GM12878 (cell line): Measurements from ENCODE around the gene CTSA. TPM values are rescaled to one million over a fixed set of nuclear protein-coding genes. Genes with fewer than 3 reads are reported as not detected.

Experiments used
- ATAC-seq: fragments of 200-7000 bp; cut with Tn5 transposase; 3 replicates; pipeline ENCODE4 v1.9.1; 2020; ENCODE audit warnings: mild to moderate bottlenecking, moderate library complexity
- BruUV-seq: library from RNA; stranded (reverse); fragments of 400-500 nt; replicated peaks from 2 replicates; lab custom pipeline; 2021; lab: Mats Ljungman, UMichigan
- CTCF ChIA-PET: fragments of 300-600 bp; sonication (Branson Sonifier 250); formaldehyde crosslinking; extraction: SDS; loops from one replicate; lab custom pipeline; 2021; ENCODE audit warnings: inconsistent platforms; lab: Yijun Ruan, JAX
- POLR2A ChIA-PET: fragments of 350-600 bp; formaldehyde crosslinking; extraction: SDS; loops from one replicate; lab custom pipeline; 2021; ENCODE audit warnings: inconsistent platforms; lab: Charles Lee
- RAD21 ChIA-PET: fragments of 300-600 bp; sonication (Branson Sonifier 250); formaldehyde crosslinking; loops from one replicate; lab custom pipeline; 2023; ENCODE audit warnings: antibody characterized with exemption; ENCODE audit not compliant: unreplicated experiment; lab: Charles Lee
- SMC1A ChIA-PET: fragments of 300-600 bp; sonication (Branson Sonifier 250); formaldehyde crosslinking; loops from one replicate; lab custom pipeline; 2023; ENCODE audit not compliant: unreplicated experiment, uncharacterized antibody; lab: Charles Lee
- DNase-seq: peaks from one replicate; pipeline ENCODE4 v3.0.0-alpha.2; 2011; ENCODE audit warnings: low read depth, low spot score
- FAIRE-seq: peaks from 3 replicates; lab custom pipeline; 2011; peaks lifted over from hg19 to GRCh38; lab: Jason Lieb, UNC
- H2AFZ ChIP-seq: 2 replicates; pipeline ENCODE4 v1.6.0; 2011; ENCODE audit warnings: low read depth, low read length, control low read depth; ENCODE audit not compliant: control insufficient read depth
- H3K27ac ChIP-seq: 2 replicates; pipeline ENCODE4 v1.5.1; 2011; ENCODE audit warnings: control low read depth; ENCODE audit not compliant: control insufficient read depth, insufficient read depth
- H3K27me3 ChIP-seq, 2 experiments: replicated peaks in 1 of 2; 2 replicates each; pipeline versions ENCODE4 v1.6.0 to v1.6.1; 2011; ENCODE audit warnings: low read length in 1 of 2; ENCODE audit not compliant: control insufficient read depth in 2 of 2, insufficient read depth in 2 of 2
- H3K36me3 ChIP-seq, 2 experiments: 2 replicates each; pipeline ENCODE4 v1.5.1; 2011; ENCODE audit warnings: low read length in 1 of 2; ENCODE audit not compliant: control insufficient read depth in 2 of 2, insufficient read depth in 2 of 2
- H3K4me1 ChIP-seq: 2 replicates; pipeline ENCODE4 v1.6.1; 2011; ENCODE audit warnings: mild to moderate bottlenecking, low read length, moderate library complexity, mixed read lengths; ENCODE audit not compliant: control insufficient read depth, insufficient read depth
- H3K4me2 ChIP-seq: 2 replicates; pipeline ENCODE4 v1.6.0; 2011; ENCODE audit warnings: control low read depth; ENCODE audit not compliant: control insufficient read depth, insufficient read depth
- H3K4me3 ChIP-seq: fragments of 200-600 bp; sonication (generic); 2 replicates; pipeline ENCODE4 v1.5.1; 2016
- H3K79me2 ChIP-seq: 2 replicates; pipeline ENCODE4 v1.6.0; 2011; ENCODE audit warnings: low read length; ENCODE audit not compliant: control insufficient read depth, insufficient read depth
- H3K9ac ChIP-seq: 2 replicates; pipeline ENCODE4 v1.8.0; 2011; ENCODE audit warnings: low read length, control low read depth, mixed read lengths; ENCODE audit not compliant: control insufficient read depth, insufficient read depth
- H3K9me3 ChIP-seq: replicated peaks from 3 replicates; pipeline ENCODE4 v1.5.1; 2011; ENCODE audit warnings: mild to moderate bottlenecking, low read length; ENCODE audit not compliant: control insufficient read depth, insufficient read depth
- H4K20me1 ChIP-seq: 2 replicates; pipeline ENCODE4 v1.6.0; 2011; ENCODE audit not compliant: control insufficient read depth, insufficient read depth
- CBFB ChIP-seq: IDR thresholded peaks from 2 replicates; pipeline ENCODE4 v1.6.1; 2016; ENCODE audit warnings: antibody characterized with exemption, low read depth
- CHD1 ChIP-seq: IDR thresholded peaks from 2 replicates; pipeline ENCODE4 v1.6.1; 2012; ENCODE audit warnings: low read depth, low read length, improper control_type of control experiment
- FOXK2 ChIP-seq: fragments of 450-650 bp; IDR thresholded peaks from 2 replicates; pipeline ENCODE4 v1.6.1; 2017; ENCODE audit warnings: mild to moderate bottlenecking, moderate library complexity
- GABPA ChIP-seq: IDR thresholded peaks from 2 replicates; pipeline ENCODE4 v1.6.1; 2014; ENCODE audit warnings: antibody characterized with exemption, low read depth, mild to moderate bottlenecking, inconsistent platforms
- HCFC1 ChIP-seq: fragments of 150-350 bp; IDR thresholded peaks from 2 replicates; pipeline ENCODE4 v1.6.1; 2014; ENCODE audit warnings: low read length
- HDGF ChIP-seq: fragments of 450-650 bp; IDR thresholded peaks from 2 replicates; pipeline ENCODE4 v1.6.1; 2016; ENCODE audit warnings: antibody characterized with exemption
- MEF2B ChIP-seq: fragments of 450-650 bp; IDR thresholded peaks from 2 replicates; pipeline ENCODE4 v1.6.1; 2018; ENCODE audit warnings: mild to moderate bottlenecking, moderate library complexity; ENCODE audit not compliant: partially characterized antibody, poor library complexity, severe bottlenecking
- MLLT1 ChIP-seq: fragments of 450-650 bp; IDR thresholded peaks from 2 replicates; pipeline ENCODE4 v1.6.1; 2016; ENCODE audit warnings: mild to moderate bottlenecking
- MTA2 ChIP-seq: fragments of 450-650 bp; IDR thresholded peaks from 2 replicates; pipeline ENCODE4 v1.6.1; 2016; ENCODE audit warnings: low read depth, mild to moderate bottlenecking, moderate library complexity
- NFXL1 ChIP-seq: fragments of 450-650 bp; IDR thresholded peaks from 2 replicates; pipeline ENCODE4 v1.6.1; 2017; ENCODE audit warnings: antibody characterized with exemption, mild to moderate bottlenecking, borderline replicate concordance
- NR2F1 ChIP-seq: fragments of 450-650 bp; conservative IDR thresholded peaks from 2 replicates; pipeline ENCODE4 v1.6.1; 2017; ENCODE audit warnings: mild to moderate bottlenecking
- PAX8 ChIP-seq: fragments of 450-650 bp; IDR thresholded peaks from 2 replicates; pipeline ENCODE4 v1.6.1; 2017; ENCODE audit warnings: mild to moderate bottlenecking, moderate library complexity
- STAT1 ChIP-seq: fragments of 450-650 bp; conservative IDR thresholded peaks from 2 replicates; pipeline ENCODE4 v1.6.1; 2014; ENCODE audit warnings: antibody characterized with exemption, mild to moderate bottlenecking
- STAT3 ChIP-seq: IDR thresholded peaks from 2 replicates; pipeline ENCODE4 v1.6.1; 2011; ENCODE audit warnings: low read depth, low read length, improper control_type of control experiment
- TBL1XR1 ChIP-seq: IDR thresholded peaks from 2 replicates; pipeline ENCODE4 v1.6.1; 2012; ENCODE audit warnings: low read depth, low read length, improper control_type of control experiment
- ZBED1 ChIP-seq: IDR thresholded peaks from 2 replicates; pipeline ENCODE4 v1.6.1; 2016; ENCODE audit warnings: borderline replicate concordance
- WGBS: methylation state at CpG from one replicate; pipeline ENCODE4 v1.1.6; 2016; ENCODE audit warnings: low lambda C conversion rate; ENCODE audit not compliant: insufficient replicate concordance, insufficient coverage; ENCODE audit errors: missing lambda C conversion rate; 5-methylcytosine and 5-hydroxymethylcytosine counted together
- in situ Hi-C: fragments of 300-500 bp; cut with MboI; formaldehyde crosslinking; loops from 9 replicates; pipeline ENCODE4 v1.14.3; 2018; ENCODE audit warnings: mixed read lengths
- intact Hi-C: fragments of 100-400 bp; cut with micrococcal nuclease; formaldehyde crosslinking; loops from one replicate; pipeline ENCODE4 v1.14.2; 2022; ENCODE audit not compliant: unreplicated experiment
- polyA plus RNA-seq, 11 experiments: library from polyadenylated mRNA; depleted of rRNA in 4 of 11; unstranded in 6 of 11; stranded (reverse) in 5 of 11; fragments of >200 nt; fragmentation: Nextera tagmentation in 4 of 11; fragmentation: Illumina TruSeq in 1 of 11; extraction: Ambion mirVana in 4 of 11; extraction: Trizol in 1 of 11; gene quantifications; 1 replicate in 1 of 11; 2 replicates in 10 of 11; pipeline versions ENCODE4 v1.2.1 to v1.2.3, GENCODE V29; 2011 to 2016; ENCODE audit warnings: inconsistent platforms in 2 of 11, missing spikeins in 2 of 11, low read depth in 1 of 11
- total RNA-seq, 4 experiments: library from RNA; depleted of rRNA in 3 of 4; stranded (reverse); fragments of >200 nt in 3 of 4; fragmentation: Illumina TruSeq in 1 of 4; extraction: Trizol in 1 of 4; gene quantifications; 2 replicates each; pipeline versions ENCODE4 v1.2.1 to v1.2.3, GENCODE V29; 2013 to 2021
- TF ChIP-seq, protein P1 (sequence below): fragments of 450-650 bp; IDR thresholded peaks from 2 replicates; pipeline ENCODE4 v1.6.1; 2014; ENCODE audit warnings: mild to moderate bottlenecking
- TF ChIP-seq, protein P2 (sequence below): fragments of 150-350 bp; IDR thresholded peaks from 2 replicates; pipeline ENCODE4 v1.6.1; 2016; ENCODE audit warnings: low read depth, low read length

CTSA gene
- total and polyA plus RNA-seq, 10 of the 15 experiments (the other 5 are each of a cell fraction or from before 2014, with no cell fraction given) = 7.1 to 67.0 (median 36.2) TPM

DNA sequence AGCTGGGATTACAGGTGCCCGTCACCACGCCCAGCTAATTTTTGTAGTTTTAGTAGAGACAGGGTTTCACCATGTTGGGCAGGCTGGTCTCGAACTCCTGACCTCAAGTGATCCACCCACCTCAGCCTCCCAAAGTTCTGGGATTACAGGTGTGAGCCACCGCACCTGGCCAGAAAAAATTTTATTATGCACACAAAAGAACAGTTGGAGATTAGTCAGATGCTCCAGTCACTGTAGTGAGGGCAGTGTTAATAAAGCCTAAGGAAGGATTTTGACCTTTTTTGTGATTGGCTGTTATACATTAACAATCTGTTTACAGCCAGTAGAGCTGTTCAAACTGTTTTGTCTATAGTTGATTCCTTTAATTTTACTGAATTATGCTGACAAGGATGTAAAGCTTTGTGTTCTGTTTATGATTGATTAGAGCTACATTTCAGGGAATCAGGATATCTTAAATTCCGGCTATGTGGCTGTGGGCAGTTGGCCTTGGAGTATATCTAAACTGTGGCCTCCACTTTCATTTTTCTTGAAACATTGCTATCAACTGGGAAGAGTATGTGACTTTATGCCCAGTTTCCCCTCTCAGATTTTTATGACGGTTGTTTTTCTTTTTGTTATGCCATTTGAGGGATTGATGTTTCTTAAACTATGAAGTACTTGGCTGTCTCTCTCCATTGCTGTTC is 23.9 kb upstream of the CTSA start:
- intact Hi-C loops (no loop called here), in situ Hi-C loops (no loop called here)
- Histone ChIP-seq H3K36me3 (no peaks in the 10 kb centered on the region), H3K9me3 (no peaks in the 10 kb centered on the region), H3K4me2 (no peak overlapping the region), H3K79me2 (no peaks in the 10 kb centered on the region), H3K9ac (no peak overlapping the region), H4K20me1 (no peaks in the 10 kb centered on the region), H3K27ac (no peak overlapping the region), H3K27me3 (no peaks in the 10 kb centered on the region), H3K4me3 (no peak overlapping the region), H2AFZ (no peak overlapping the region), H3K4me1 (no peaks in the 10 kb centered on the region)
- ChIA-PET RAD21 (no interaction called here), POLR2A (no interaction called here), SMC1A (interaction anchor here (0.6 to 1.4 kb wide), 4 partner anchors 9 to 1638 kb away, joined by 3 to 5 read pairs (median 3); no protein-coding TSS in a partner anchor), CTCF (interaction anchor here (0.7 to 1.4 kb wide), 2 partner anchors 14 to 60 kb away, joined by 3 to 4 read pairs; partner anchors contain the start of gene ZSWIM1)
- no peak for FAIRE-seq
- no peak for TF ChIP-seq CHD1
- TF ChIP-seq HDGF = no peak
- TF ChIP-seq NR2F1 = no peak
- TF ChIP-seq NFXL1 = no peak
- TF ChIP-seq, protein P1, sequence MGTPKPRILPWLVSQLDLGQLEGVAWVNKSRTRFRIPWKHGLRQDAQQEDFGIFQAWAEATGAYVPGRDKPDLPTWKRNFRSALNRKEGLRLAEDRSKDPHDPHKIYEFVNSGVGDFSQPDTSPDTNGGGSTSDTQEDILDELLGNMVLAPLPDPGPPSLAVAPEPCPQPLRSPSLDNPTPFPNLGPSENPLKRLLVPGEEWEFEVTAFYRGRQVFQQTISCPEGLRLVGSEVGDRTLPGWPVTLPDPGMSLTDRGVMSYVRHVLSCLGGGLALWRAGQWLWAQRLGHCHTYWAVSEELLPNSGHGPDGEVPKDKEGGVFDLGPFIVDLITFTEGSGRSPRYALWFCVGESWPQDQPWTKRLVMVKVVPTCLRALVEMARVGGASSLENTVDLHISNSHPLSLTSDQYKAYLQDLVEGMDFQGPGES = no peak
- TF ChIP-seq CBFB = no peak
- no peak for TF ChIP-seq MLLT1
- no peak for TF ChIP-seq MEF2B
- no peak for TF ChIP-seq FOXK2
- no peak for TF ChIP-seq ZBED1
- no peak for TF ChIP-seq STAT3
- no peak for TF ChIP-seq HCFC1
- TF ChIP-seq GABPA = no peak
- no peak for TF ChIP-seq PAX8
- no peak for TF ChIP-seq STAT1
- TF ChIP-seq TBL1XR1 = no peak
- no peak for TF ChIP-seq MTA2
- TF ChIP-seq, protein P2, sequence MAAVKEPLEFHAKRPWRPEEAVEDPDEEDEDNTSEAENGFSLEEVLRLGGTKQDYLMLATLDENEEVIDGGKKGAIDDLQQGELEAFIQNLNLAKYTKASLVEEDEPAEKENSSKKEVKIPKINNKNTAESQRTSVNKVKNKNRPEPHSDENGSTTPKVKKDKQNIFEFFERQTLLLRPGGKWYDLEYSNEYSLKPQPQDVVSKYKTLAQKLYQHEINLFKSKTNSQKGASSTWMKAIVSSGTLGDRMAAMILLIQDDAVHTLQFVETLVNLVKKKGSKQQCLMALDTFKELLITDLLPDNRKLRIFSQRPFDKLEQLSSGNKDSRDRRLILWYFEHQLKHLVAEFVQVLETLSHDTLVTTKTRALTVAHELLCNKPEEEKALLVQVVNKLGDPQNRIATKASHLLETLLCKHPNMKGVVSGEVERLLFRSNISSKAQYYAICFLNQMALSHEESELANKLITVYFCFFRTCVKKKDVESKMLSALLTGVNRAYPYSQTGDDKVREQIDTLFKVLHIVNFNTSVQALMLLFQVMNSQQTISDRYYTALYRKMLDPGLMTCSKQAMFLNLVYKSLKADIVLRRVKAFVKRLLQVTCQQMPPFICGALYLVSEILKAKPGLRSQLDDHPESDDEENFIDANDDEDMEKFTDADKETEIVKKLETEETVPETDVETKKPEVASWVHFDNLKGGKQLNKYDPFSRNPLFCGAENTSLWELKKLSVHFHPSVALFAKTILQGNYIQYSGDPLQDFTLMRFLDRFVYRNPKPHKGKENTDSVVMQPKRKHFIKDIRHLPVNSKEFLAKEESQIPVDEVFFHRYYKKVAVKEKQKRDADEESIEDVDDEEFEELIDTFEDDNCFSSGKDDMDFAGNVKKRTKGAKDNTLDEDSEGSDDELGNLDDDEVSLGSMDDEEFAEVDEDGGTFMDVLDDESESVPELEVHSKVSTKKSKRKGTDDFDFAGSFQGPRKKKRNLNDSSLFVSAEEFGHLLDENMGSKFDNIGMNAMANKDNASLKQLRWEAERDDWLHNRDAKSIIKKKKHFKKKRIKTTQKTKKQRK = no peak
- no peak for ATAC-seq
- BruUV-seq = no TSS peak
- WGBS = 99% methylated on average over 6 of the region's 6 CpGs
- DNase-seq = no peak
